HepG2 (cell line): Measurements from ENCODE around the gene PRUNE1. TPM values are rescaled to one million over a fixed set of nuclear protein-coding genes. Genes with fewer than 3 reads are reported as not detected.

Experiments
- BRCA1 ChIP-seq: sonication (generic); formaldehyde crosslinking; IDR thresholded peaks from 2 replicates; pipeline ENCODE4 v1.4.0; 2020; ENCODE audit warnings: missing genetic modification reagents
- CHD4 ChIP-seq: fragments of 200-600 bp; sonication (generic); IDR thresholded peaks from 2 replicates; pipeline ENCODE4 v1.7.0; 2017; ENCODE audit warnings: mild to moderate bottlenecking, low read length, borderline replicate concordance
- HMG20B ChIP-seq: conservative IDR thresholded peaks from 2 replicates; pipeline ENCODE4 v1.6.1; 2016; ENCODE audit warnings: missing genetic modification reagents, missing compliant biosample characterization
- MED13 ChIP-seq: sonication (generic); formaldehyde crosslinking; IDR thresholded peaks from 2 replicates; pipeline ENCODE4 v1.5.0; 2020; ENCODE audit warnings: missing genetic modification reagents
- NR2F1 ChIP-seq, 2 experiments: fragments of 450-650 bp in 1 of 2; formaldehyde crosslinking in 1 of 2; IDR thresholded peaks; 2 replicates each; pipeline versions ENCODE4 v1.5.0 to v1.6.1; 2016 to 2020; ENCODE audit warnings: mild to moderate bottlenecking in 1 of 2, missing compliant biosample characterization in 1 of 2, missing genetic modification reagents in 1 of 2, moderate library complexity in 1 of 2
- SRY ChIP-seq: sonication (generic); formaldehyde crosslinking; IDR thresholded peaks from 2 replicates; pipeline ENCODE4 v1.8.0; 2022; ENCODE audit warnings: mild to moderate bottlenecking, missing genetic modification reagents
- ZFYVE20 ChIP-seq: sonication (generic); formaldehyde crosslinking; IDR thresholded peaks from 2 replicates; pipeline ENCODE4 v1.8.0; 2023; ENCODE audit warnings: low read depth, mild to moderate bottlenecking, moderate library complexity, missing genetic modification reagents, borderline replicate concordance
- ZNF230 ChIP-seq: sonication (generic); formaldehyde crosslinking; IDR thresholded peaks from 2 replicates; pipeline ENCODE4 v1.4.0; 2020; ENCODE audit warnings: mild to moderate bottlenecking, missing genetic modification reagents
- ZNF331 ChIP-seq: sonication (generic); formaldehyde crosslinking; IDR thresholded peaks from 2 replicates; pipeline ENCODE4 v1.4.0; 2020; ENCODE audit warnings: missing genetic modification reagents
- ZNF766 ChIP-seq: sonication (generic); formaldehyde crosslinking; IDR thresholded peaks from 2 replicates; pipeline ENCODE4 v1.5.0; 2020; ENCODE audit warnings: missing genetic modification reagents, borderline replicate concordance
- polyA plus RNA-seq, 8 experiments: library from polyadenylated mRNA; depleted of rRNA in 3 of 8; stranded (reverse) in 7 of 8; unstranded in 1 of 8; fragments of >200 nt; fragmentation: Illumina TruSeq in 4 of 8; extraction: Trizol in 4 of 8; gene quantifications; 2 replicates each; pipeline versions ENCODE4 v1.2.1 to v1.2.3, GENCODE V29; 2011 to 2016; ENCODE audit warnings: low read depth in 4 of 8, missing spikeins in 1 of 8, mixed read lengths in 1 of 8; ENCODE audit not compliant: insufficient read depth in 1 of 8
- total RNA-seq, 5 experiments: library from RNA; depleted of rRNA; stranded (reverse); fragments of >200 nt; fragmentation: Illumina TruSeq; extraction: Trizol; gene quantifications; 2 replicates each; pipeline ENCODE4 v1.2.3, GENCODE V29; 2016; ENCODE audit warnings: low read depth in 1 of 5
- TF ChIP-seq, protein P1 (sequence below): sonication (generic); formaldehyde crosslinking; IDR thresholded peaks from 2 replicates; pipeline ENCODE4 v1.4.0; 2020; ENCODE audit warnings: missing genetic modification reagents, borderline replicate concordance
- TF ChIP-seq, protein P2 (sequence below): sonication (generic); formaldehyde crosslinking; IDR thresholded peaks from 2 replicates; pipeline ENCODE4 v1.4.0; 2020; ENCODE audit warnings: missing genetic modification reagents, borderline replicate concordance
- TF ChIP-seq, protein P3 (sequence below): sonication (generic); formaldehyde crosslinking; IDR thresholded peaks from 2 replicates; pipeline ENCODE4 v1.4.0; 2020; ENCODE audit warnings: low read depth, mild to moderate bottlenecking, missing genetic modification reagents

The PRUNE1 gene
- total and polyA plus RNA-seq, 2 of the 13 experiments (the other 11 are each of a cell fraction or from before 2014, with no cell fraction given): 19.0 to 31.9 TPM

DNA sequence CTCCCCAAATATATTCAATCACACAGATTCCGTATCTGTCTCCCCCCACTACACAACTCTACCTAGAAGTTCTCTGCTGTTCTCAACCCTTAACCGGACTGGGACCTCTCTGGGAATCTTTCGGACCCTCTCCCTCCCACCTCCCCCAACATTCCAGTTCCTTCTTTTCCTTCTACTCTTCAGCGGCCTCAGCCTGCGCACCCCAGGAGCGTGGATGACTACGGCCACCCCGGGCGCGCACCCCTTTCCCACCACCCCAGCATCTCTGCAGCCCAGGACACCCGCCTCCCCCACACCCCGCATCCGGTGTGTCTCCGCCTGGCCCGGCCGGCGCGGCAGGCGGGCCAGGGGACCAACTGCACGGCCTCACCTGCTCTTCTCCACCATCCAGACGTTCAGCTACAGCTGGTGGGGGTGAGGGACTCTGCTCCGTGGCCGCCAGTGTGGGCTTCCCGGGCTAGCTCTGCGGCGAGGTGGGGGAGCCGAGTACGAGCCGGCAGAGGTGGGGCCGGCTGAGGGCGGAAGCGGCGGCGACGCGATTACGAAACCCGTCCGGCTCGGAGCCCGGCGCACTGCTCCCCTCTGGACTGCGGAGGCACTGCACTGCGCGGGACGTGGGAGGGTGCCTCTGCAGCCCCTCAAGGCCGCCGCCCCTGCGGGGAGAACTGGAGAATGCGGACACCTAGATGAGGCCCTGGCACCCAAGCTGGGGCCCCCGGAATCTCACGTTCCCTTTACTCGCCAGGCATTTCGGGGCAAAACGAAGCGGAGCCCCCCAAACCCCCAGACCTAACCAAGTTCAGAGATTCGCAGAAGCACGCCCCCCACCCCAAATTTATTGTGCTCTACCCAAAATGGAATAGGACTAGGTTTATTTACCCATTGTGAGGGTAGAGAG is 51.1 kb downstream of the PRUNE1 start, which contains the start of gene CDC42SE1 (continued):
- TF ChIP-seq ZFYVE20 (CRISPR knock-in tag): no peak
- TF ChIP-seq MED13 (CRISPR knock-in tag): peak; percentile 24; the same call in 1 of the 2 replicates
- no peak for TF ChIP-seq ZNF766 (CRISPR knock-in tag)
- TF ChIP-seq ZNF331 (CRISPR knock-in tag): peak; percentile 87
- TF ChIP-seq HMG20B (CRISPR knock-in tag): no peak
- no peak for TF ChIP-seq NR2F1 (CRISPR knock-in tag; IDR thresholded peaks at IDR 0.05)
- TF ChIP-seq, protein P1, sequence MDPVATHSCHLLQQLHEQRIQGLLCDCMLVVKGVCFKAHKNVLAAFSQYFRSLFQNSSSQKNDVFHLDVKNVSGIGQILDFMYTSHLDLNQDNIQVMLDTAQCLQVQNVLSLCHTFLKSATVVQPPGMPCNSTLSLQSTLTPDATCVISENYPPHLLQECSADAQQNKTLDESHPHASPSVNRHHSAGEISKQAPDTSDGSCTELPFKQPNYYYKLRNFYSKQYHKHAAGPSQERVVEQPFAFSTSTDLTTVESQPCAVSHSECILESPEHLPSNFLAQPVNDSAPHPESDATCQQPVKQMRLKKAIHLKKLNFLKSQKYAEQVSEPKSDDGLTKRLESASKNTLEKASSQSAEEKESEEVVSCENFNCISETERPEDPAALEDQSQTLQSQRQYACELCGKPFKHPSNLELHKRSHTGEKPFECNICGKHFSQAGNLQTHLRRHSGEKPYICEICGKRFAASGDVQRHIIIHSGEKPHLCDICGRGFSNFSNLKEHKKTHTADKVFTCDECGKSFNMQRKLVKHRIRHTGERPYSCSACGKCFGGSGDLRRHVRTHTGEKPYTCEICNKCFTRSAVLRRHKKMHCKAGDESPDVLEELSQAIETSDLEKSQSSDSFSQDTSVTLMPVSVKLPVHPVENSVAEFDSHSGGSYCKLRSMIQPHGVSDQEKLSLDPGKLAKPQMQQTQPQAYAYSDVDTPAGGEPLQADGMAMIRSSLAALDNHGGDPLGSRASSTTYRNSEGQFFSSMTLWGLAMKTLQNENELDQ (CRISPR knock-in tag): no peak
- TF ChIP-seq SRY (CRISPR knock-in tag): 0 out of 2 replicates have a peak, but pooled peaks have one; percentile 50
- peak; percentile 65; the same call in 1 of the 2 replicates for TF ChIP-seq ZNF230
- TF ChIP-seq, protein P2, sequence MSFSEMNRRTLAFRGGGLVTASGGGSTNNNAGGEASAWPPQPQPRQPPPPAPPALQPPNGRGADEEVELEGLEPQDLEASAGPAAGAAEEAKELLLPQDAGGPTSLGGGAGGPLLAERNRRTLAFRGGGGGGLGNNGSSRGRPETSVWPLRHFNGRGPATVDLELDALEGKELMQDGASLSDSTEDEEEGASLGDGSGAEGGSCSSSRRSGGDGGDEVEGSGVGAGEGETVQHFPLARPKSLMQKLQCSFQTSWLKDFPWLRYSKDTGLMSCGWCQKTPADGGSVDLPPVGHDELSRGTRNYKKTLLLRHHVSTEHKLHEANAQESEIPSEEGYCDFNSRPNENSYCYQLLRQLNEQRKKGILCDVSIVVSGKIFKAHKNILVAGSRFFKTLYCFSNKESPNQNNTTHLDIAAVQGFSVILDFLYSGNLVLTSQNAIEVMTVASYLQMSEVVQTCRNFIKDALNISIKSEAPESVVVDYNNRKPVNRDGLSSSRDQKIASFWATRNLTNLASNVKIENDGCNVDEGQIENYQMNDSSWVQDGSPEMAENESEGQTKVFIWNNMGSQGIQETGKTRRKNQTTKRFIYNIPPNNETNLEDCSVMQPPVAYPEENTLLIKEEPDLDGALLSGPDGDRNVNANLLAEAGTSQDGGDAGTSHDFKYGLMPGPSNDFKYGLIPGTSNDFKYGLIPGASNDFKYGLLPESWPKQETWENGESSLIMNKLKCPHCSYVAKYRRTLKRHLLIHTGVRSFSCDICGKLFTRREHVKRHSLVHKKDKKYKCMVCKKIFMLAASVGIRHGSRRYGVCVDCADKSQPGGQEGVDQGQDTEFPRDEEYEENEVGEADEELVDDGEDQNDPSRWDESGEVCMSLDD (CRISPR knock-in tag): no peak
- no peak for TF ChIP-seq BRCA1 (CRISPR knock-in tag)
- TF ChIP-seq CHD4: no peak
- TF ChIP-seq, protein P3, sequence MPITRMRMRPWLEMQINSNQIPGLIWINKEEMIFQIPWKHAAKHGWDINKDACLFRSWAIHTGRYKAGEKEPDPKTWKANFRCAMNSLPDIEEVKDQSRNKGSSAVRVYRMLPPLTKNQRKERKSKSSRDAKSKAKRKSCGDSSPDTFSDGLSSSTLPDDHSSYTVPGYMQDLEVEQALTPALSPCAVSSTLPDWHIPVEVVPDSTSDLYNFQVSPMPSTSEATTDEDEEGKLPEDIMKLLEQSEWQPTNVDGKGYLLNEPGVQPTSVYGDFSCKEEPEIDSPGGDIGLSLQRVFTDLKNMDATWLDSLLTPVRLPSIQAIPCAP: no peak
